PFSK-1 (cell line): ENCODE data around the gene ZNF536.

ENCODE experiments used
- FOXP2 ChIP-seq: optimal IDR thresholded peaks from 2 replicates; pipeline ENCODE3; 2011; ENCODE audit warnings: borderline replicate concordance, control low read depth, inconsistent platforms; ENCODE audit not compliant: insufficient read depth; ENCODE audit errors: extremely low read length, extremely low read depth
- POLR2AphosphoS5 ChIP-seq: IDR thresholded peaks from 2 replicates; pipeline ENCODE4 v1.6.1; 2012; ENCODE audit warnings: low read depth, mild to moderate bottlenecking, control low read depth, low read length, moderate library complexity
- SIN3A ChIP-seq: IDR thresholded peaks from 2 replicates; pipeline ENCODE4 v1.6.1; 2012; ENCODE audit warnings: mild to moderate bottlenecking, low read length, moderate library complexity, borderline replicate concordance; ENCODE audit not compliant: insufficient read depth
- TAF1 ChIP-seq: IDR thresholded peaks from 2 replicates; pipeline ENCODE4 v1.6.1; 2012; ENCODE audit warnings: low read length, control low read depth, borderline replicate concordance; ENCODE audit not compliant: insufficient read depth
- TF ChIP-seq, protein P1 (sequence below), 2 experiments: IDR thresholded peaks; 2 replicates each; pipeline versions ENCODE4 v1.6.1 to v1.8.0; 2011 to 2012; ENCODE audit warnings: low read depth in 2 of 2, low read length in 2 of 2, control low read depth in 1 of 2, inconsistent platforms in 1 of 2, mild to moderate bottlenecking in 1 of 2, moderate library complexity in 1 of 2; ENCODE audit not compliant: insufficient read depth in 1 of 2

Gene ZNF536

DNA sequence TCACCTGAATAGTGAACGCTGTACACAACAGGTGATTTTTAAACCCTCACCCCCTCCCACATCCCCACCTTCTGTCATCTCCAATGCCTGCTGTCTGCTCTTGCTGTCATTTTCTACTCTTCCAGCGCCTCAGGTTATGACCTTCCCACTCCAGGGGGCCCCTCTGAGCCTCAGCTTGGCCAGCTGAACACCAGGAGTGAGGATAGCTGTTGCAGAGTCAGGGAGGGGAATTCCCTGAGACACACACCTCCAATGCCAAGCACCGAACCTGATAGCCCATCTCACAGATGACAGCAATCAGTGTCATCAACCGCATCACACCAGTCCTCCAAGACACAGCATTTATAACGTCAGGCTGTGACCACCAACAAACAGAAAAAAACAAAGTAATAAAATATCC lies 193.5 kb downstream of the ZNF536 start:
- TF ChIP-seq FOXP2 = no peak
- TF ChIP-seq, protein P1, sequence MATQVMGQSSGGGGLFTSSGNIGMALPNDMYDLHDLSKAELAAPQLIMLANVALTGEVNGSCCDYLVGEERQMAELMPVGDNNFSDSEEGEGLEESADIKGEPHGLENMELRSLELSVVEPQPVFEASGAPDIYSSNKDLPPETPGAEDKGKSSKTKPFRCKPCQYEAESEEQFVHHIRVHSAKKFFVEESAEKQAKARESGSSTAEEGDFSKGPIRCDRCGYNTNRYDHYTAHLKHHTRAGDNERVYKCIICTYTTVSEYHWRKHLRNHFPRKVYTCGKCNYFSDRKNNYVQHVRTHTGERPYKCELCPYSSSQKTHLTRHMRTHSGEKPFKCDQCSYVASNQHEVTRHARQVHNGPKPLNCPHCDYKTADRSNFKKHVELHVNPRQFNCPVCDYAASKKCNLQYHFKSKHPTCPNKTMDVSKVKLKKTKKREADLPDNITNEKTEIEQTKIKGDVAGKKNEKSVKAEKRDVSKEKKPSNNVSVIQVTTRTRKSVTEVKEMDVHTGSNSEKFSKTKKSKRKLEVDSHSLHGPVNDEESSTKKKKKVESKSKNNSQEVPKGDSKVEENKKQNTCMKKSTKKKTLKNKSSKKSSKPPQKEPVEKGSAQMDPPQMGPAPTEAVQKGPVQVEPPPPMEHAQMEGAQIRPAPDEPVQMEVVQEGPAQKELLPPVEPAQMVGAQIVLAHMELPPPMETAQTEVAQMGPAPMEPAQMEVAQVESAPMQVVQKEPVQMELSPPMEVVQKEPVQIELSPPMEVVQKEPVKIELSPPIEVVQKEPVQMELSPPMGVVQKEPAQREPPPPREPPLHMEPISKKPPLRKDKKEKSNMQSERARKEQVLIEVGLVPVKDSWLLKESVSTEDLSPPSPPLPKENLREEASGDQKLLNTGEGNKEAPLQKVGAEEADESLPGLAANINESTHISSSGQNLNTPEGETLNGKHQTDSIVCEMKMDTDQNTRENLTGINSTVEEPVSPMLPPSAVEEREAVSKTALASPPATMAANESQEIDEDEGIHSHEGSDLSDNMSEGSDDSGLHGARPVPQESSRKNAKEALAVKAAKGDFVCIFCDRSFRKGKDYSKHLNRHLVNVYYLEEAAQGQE (IDR thresholded peaks at IDR 0.05; ENCODE audit: insufficient read depth in 1 of 2, low read depth in 2 of 2, low read length in 2 of 2) = no peak
- TF ChIP-seq SIN3A = no peak
- no peak for TF ChIP-seq TAF1
- no peak for TF ChIP-seq POLR2AphosphoS5

DNA sequence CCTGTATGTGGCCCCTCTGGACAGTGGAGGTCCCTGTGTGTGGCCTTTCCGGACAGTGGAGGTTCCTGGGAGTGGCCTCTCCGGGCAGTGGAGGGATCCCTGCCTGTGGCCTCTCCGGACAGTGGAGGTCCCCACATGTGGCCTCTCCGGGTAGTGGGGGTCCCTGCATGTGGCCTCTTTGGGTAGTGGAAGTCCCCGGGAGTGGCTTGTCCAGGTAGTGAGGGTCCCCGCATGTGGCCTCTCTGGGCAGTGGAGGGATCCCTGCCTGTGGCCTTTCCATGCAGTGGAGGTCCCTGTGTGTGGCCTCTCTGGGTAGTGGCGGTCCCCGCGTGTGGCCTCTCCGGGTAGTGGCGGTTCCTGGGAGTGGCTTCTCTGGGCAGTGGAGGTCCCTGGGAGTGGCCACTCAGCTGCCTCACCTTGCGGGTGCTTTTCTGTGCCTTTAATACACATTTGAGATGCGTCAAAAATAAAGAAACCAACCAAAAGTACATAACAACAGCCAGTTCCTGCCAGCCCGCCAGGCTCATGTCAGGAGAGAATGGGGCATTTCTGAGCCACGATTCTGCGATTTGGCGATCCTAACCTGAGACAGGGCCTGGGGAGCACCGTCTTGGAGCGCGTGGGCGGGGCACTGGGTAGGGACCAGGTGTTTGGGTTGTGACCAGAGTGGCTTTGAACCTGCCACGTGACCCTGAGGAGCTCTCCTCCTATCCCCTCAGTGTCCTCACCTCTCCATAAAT lies 194.7 kb downstream of the ZNF536 start:
- TF ChIP-seq FOXP2 (no peak), SIN3A (no peak), TAF1 (no peak), POLR2AphosphoS5 (no peak)
- TF ChIP-seq, protein P1 (IDR thresholded peaks at IDR 0.05; ENCODE audit: insufficient read depth in 1 of 2, low read depth in 2 of 2, low read length in 2 of 2) = no peak

DNA sequence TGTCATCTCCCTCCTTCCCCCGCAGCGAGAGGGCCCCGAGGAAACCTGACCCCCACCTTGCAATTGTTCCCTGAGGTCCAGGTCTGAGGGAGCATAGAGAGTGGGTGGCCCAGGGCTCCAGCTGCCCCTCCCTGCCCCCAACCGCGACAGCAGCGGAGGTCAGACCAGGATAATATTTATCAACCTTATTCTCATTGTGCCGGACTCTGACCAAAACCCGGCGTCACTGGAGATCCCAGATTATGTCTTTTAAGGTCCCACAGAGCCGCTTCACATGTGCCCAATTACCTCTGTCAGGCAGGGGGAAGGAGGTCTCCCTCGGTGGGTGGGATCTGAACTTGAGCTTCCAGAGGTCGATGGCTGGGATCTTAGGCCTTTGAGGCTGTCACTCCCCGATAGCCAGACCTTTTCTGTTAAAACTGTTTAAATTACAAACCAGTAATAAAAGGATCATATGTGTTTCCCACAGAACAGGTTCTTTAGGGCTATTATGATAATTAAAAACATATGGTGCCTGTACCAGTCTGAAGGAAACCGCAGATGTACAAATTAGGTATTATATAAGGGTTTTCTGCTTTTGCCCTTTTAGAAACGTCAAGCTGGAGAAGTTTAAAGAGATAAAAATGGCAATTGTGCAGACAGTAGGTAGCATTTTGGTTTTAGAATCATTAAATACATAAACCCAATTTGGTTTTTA lies 195.5 kb downstream of the ZNF536 start:
- TF ChIP-seq POLR2AphosphoS5 = no peak
- no peak for TF ChIP-seq FOXP2
- no peak for TF ChIP-seq TAF1
- no peak for TF ChIP-seq SIN3A
- TF ChIP-seq, protein P1 (IDR thresholded peaks at IDR 0.05; ENCODE audit: insufficient read depth in 1 of 2, low read depth in 2 of 2, low read length in 2 of 2) = no peak

DNA sequence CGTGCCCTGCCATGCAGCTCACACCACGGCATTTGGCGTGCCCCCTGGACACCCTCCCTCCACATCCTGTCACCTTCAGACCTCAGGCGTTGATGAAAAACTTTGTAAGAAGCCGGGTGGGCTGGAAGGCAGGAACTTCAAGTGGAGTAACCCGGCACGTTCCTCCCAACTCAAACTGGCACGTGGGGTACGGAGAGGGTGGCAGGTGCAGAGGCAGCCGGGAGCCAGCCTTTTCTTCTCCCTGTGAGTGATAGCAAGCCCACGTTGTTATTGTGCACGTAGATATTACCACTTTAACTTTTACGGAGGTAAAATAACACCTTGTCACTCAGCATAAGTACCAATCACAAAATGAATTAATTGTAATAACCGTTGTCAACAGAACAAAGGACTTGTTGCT lies 198.0 kb downstream of the ZNF536 start:
- no peak for TF ChIP-seq FOXP2
- no peak for TF ChIP-seq TAF1
- TF ChIP-seq SIN3A = no peak
- no peak for TF ChIP-seq POLR2AphosphoS5
- TF ChIP-seq, protein P1 (IDR thresholded peaks at IDR 0.05; ENCODE audit: insufficient read depth in 1 of 2, low read depth in 2 of 2, low read length in 2 of 2) = no peak
